Coronary artery (tissue), 2 donors: ENCODE measurements around the gene CBARP.

Source experiments
- DNase-seq: peaks from one replicate; pipeline ENCODE4 v3.0.0-alpha.2; 2017; ENCODE audit warnings: low spot score
- H3K27ac ChIP-seq, 2 donors: fragments of 200-600 bp; sonication (generic); one replicate each; pipeline ENCODE4 v1.5.1; 2016 to 2019
- H3K4me3 ChIP-seq: fragments of 200-600 bp; sonication (generic); 2 replicates; pipeline ENCODE4 v1.5.1; 2016; ENCODE audit warnings: mild to moderate bottlenecking, moderate library complexity
- CTCF ChIP-seq: fragments of 200-600 bp; sonication (generic); IDR thresholded peaks from one replicate; pipeline ENCODE4 v1.5.1; 2019; ENCODE audit warnings: antibody characterized with exemption

Gene CBARP

GRCh38 chr19:1238369-1239303 lies 831 bp upstream of the CBARP start:
- peak overlapping the region; percentile 17 to 94 for H3K27ac ChIP-seq
- no peak for DNase-seq
- peak overlapping the region; percentile 83 for H3K4me3 ChIP-seq
- no peak for TF ChIP-seq CTCF

- TF ChIP-seq CTCF, result no peak
- Histone ChIP-seq H3K27ac (peak overlapping the region; percentile 22 to 94), H3K4me3 (peak overlapping the region; percentile 83)
- DNase-seq, result no peak
Measured at GRCh38 chr19:1237027-1237659, 662 bp downstream of the CBARP start.

DNA sequence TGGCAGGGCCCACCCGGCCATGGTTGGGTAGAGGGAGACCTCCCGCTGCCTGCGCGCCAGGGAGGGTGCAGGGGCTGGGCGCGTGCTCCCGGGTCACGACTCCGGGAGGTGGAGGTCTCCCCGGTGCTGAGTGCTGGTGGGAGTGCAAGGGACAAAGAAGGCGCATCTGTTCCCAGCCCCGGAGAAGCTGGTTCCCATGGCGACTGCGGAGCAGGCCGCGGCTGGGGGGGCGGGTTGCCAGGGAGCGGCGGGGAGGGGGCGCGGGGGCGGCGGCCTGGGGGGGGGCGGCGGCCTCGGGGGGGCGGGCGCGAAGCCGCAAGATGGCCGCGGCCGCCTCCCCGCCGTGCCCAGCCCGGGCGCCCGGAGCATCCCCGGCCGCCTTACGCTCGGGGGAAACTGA lies 1.2 kb downstream of the CBARP start:
- Histone ChIP-seq H3K27ac (peak overlapping the region in 1 of 2 donors; percentile 94), H3K4me3 (peak overlapping the region; percentile 83)
- no peak for TF ChIP-seq CTCF
- DNase-seq, result no peak

- Histone ChIP-seq H3K27ac (no peak overlapping the region), H3K4me3 (no peak overlapping the region)
- DNase-seq, result no peak
- TF ChIP-seq CTCF, result no peak
Measured at GRCh38 chr19:1235625-1236538, 1.9 kb downstream of the CBARP start.

GRCh38 chr19:1234955-1235380 lies 2.8 kb downstream of the CBARP start:
- no peak for TF ChIP-seq CTCF
- Histone ChIP-seq H3K27ac (no peak overlapping the region), H3K4me3 (no peak overlapping the region)
- no peak for DNase-seq

DNA sequence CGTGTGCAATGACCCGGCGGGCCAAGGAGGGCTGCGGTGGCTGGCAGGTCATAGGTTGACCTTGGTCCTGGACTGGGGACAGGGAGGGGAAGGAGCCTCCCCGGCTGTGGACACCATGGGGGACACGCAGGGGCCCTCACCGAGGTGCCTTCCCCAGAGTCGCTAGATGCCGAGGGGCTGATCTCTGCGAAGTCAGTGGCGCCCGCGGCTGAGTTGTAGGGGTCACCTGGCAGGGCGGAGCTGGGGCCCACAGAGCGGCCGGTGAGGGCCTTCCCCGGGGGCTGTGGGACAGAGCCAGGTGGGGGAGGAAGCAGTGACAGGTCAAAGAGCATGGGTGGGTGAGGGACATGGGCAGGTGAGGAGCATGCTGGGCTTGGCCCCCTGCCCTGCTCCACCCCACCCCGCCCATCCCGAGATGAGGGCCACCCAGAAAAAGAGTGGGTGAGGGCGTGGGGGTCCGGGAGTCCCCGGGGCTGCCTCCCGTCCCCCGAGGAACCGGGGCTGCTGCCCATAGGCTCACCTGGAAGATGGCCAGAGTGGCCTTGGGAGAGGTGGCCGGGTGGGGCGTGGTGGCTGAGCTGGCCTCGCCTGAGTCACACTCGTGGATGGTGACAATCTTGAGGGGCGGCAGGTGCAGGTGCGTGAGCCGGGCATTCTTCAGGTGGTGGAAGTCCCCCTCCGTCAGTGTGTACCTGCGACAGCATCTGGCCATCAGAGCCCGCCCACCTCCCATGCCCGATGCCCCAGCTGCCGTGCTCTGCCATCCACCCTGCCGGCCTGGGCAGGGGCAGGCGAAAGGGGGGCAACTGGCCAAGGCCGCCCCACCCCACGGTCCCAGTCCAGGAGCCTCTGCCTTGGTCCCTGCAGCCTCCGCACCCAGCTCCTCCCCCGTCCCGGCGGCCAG lies 3.5 kb downstream of the CBARP start:
- H3K4me3 ChIP-seq, result no peak overlapping the region
- no peak for DNase-seq
- no peak for TF ChIP-seq CTCF
- H3K27ac ChIP-seq, result no peak overlapping the region
